ENCODE results near the gene CYP4A11.
"Not testable (repeated sequence)": the region's sequence is repeated elsewhere in the genome, so short reads cannot be mapped to it uniquely, and the experiment has no call there.

Gene CYP4A11, protein sequence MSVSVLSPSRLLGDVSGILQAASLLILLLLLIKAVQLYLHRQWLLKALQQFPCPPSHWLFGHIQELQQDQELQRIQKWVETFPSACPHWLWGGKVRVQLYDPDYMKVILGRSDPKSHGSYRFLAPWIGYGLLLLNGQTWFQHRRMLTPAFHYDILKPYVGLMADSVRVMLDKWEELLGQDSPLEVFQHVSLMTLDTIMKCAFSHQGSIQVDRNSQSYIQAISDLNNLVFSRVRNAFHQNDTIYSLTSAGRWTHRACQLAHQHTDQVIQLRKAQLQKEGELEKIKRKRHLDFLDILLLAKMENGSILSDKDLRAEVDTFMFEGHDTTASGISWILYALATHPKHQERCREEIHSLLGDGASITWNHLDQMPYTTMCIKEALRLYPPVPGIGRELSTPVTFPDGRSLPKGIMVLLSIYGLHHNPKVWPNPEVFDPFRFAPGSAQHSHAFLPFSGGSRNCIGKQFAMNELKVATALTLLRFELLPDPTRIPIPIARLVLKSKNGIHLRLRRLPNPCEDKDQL

DNA sequence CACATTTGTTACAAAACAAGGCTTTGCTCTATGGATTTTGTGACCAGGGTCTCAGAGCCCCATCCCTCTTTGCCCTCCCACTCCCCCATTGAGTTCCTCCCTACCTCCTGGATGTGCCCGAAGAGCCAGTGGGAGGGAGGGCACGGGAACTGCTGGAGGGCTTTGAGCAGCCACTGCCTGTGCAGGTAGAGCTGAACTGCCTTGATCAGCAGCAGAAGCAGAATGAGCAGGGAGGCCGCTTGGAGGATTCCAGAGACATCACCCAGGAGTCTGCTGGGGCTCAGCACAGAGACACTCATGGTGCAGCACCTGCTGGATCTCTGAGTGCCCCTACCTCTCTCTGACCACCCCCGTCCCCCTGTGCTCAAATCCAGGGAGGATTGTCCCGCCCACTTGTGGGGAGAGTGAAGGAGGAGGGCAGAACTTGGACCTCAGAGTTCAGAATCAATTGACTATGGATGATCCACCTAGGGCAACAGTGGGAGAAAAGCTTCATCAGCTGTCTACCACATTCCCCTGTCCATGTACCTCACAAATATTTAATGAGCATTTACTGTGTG lies at the start of gene CYP4A11:
TSS of gene CYP4A11 (minus strand) at position 342 of the 560 bp plus-strand sequence. CDS start at position 299, 43 bp downstream.
- no peak for DNase-seq

DNA sequence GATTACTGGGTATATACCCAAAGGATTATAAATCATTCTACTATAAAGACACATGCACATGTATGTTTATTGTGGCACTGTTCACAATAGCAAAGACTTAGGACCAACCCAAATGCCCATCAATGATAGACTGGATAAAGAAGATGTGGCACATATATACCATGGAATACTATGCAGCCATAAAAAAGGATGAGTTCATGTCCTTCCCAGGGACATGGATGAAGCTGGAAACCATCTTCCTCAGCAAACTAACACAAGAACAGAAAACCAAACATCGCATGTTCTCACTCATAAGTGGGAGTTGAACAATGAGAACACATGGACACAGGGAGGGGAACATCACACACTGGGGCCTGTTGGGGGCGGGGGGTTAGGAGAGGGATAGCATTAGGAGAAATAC lies 49.3 kb upstream of the CYP4A11 start:
- not testable (repeated sequence) for DNase-seq

DNA sequence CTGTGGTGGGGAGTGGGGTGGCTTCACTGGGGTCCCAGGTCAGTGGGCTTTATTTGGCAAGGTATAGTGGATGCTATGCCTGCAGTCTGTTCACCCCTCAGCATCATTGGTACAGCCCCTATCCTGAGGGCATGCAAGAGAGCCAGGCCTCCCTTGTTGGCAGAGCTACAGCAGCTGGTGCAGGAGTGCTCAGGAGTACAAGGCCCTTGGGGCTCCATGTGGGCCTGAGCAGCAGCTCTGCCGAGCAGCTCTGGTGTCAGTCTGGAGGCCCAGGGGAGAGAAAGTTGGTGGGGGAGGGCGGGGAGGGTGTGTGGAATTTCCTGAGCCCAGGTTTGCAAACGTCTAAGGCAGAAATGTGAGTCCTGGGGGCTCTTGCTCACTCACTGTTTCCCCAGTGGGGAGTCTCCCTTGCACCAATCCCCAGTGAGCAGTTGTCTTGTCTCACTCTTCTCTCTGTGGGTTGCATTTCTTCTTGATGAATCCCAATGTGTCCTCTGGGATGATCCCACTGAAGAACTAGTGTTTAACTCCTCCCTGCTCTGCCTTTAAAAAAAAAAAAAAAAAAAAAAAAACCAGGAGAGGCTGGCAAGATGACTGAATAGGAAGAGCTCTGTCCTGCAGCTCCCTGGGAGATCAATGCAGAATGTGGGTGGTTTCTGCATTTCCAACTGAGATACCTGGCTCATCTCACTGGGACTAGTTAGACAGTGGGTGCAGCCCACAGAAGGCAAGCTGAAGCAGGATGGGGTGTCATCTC lies 42.7 kb upstream of the CYP4A11 start:
- DNase-seq: peak; percentile 1

DNA sequence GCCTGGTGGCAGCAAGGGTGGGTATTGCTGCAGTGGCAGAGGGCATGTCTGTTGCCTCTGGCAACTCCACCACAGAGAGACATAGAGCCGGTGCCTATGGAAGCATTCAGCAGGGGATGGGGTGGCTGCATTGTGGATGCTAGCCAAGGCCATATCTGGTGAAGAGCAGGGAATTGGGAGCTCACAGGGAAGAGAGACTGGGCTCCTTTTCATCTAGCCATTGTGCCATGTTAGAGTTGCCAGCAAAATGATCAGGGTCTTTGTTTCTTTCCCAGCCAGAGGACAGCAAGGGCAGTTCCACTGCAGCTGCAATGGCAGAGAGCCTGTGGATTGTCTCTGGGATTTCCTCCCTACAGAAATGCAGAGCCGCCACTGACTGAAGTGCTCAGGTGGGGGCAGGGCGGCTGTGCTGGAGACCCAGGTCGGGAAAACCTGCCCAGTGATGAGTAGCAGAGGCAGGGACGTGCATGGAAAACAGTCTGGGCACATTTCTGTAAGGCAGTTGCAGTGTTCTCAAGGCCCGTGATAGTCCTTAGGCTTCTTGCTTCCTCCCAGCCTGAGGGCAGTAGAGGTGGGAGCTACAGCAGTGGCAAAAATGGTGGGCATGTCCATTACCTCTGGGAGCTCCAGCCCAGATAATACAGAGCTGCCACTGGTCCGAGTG lies 42.0 kb upstream of the CYP4A11 start:
- no peak for DNase-seq

DNA sequence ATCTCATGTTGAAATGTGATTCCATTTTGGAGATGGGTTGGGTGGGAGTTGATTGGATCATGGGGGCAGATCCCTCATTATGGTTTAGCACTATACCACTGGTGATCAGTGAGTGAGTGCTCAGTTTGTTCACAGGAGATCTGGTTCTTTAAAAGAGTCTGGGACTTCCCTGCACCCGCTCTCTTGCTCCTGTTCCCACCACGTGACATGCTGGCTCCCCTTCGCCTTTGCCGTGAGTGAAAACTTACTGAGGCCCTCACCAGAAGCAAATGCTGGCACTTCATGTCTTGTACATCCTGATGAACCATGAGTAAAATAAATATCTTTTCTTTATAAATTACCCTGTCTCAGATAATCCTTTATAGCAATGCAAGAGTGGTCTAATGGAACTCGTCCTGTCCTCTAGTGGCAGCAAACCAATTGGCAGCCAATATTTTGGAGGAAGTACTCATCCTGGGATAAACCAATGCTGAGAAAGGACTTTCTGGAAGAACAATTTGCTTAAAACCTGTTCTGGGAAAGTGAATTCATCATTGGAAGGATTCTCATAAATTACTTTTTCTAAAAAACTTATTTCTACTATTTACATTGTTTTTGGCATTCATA lies 27.8 kb upstream of the CYP4A11 start:
- DNase-seq: no peak

DNA sequence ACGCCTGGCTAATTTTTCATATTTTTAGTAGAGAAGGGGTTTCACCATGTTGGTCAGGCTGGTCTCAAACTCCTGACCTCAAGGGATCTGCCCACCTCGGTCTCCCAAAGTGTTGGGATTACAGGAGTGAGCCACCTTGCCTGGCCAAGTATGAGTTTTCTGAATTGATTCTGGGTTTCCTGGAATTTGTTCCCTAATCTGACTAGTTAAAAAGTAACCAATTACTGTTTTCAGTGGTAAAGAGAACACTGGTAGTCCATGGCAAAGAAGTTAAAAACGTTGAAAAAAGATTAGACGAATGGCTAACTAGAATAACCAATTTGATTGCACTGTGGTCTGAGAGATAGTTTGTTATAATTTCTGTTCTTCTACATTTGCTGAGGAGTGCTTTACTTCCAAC lies 21.0 kb upstream of the CYP4A11 start:
- not testable (repeated sequence) for DNase-seq

DNA sequence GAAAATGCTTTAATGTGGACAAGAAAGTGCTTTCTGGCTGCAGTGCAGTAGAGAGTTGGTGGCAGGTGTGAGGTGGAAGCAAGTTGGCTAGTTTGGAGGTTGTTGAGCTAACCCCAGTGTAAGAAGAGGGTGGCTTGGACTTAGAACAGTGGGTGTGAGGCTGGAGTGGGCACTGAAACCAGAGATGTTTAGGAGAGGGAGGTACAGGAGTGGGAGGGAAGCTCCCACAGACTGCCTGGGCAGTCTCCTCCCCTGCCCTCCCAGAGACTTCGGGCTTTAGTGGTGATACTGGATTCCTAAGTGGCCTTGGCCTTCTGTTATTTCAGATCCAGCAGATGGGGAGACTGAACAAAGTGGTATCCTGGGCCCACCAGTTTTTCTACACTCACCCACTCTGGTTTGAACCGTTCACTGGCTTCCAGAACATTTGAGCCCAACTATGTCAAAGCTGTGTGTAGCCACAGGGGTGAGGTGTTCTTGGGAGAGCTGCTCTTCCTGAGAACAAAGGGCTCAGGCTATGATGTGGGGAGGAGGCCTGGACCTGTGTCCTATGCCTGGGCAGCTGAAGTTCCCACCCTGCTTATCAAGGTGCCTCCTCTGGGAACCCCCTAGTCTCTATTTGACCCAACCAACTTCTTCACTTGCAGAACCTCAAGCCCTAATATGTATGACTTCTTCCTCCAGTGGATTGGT lies 19.9 kb upstream of the CYP4A11 start:
- DNase-seq: no peak

DNA sequence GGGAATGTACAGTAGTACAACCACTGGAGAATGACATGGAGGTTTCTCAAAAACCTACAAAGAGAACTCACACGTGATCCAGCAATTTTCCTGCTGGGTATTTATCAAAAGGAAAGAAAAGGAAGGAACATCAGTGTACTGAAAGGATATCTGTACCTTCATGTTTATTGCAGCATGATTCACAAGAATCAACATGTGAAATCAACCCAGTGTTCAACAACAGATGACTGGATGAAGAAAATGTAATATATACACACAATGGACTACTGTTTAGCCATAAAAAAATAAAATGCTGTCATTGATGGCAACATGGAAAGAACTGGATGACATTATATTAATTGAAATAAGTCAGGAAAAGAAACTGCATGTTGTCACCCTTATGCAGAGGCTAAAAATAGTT lies 19.0 kb upstream of the CYP4A11 start:
- DNase-seq: no peak

DNA sequence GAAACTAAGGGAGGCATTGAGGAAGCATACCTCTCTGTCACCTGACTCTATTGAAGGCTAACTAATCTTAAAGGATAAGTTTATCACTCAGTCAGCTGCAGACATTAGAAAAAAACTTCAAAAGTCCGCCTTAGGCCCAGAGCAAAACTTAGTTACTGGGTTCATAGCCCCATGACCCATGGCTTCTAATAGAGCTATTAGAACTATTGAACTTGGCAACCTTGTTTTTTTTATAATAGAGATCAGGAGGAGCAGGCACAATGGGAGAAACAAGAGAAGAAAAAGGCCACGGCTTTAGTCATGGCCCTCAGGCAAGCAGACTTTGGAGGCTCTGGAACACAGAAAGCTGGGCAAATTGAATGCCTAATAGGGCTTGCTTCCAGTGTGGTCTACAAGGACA lies 13.8 kb upstream of the CYP4A11 start:
- not testable (repeated sequence) for DNase-seq

DNA sequence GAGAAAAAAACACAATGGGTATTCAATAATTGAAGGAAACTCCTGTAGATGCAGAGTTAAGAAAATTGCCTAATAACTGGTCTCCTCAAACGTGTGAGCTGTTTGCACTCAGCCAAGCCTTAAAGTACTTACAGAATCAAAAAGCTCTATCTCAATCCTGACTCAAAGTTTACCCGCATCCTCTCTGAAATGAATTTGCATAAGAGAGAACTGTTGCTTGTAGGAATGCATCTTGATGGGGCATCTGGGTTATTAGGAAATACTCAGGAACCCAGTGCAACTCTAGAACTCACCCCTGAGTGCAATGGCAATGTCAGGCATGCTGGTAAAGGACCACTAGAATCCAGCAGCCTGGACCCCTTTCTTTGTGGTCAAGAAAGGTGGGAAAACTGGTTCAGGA lies 12.6 kb upstream of the CYP4A11 start:
- not testable (repeated sequence) for DNase-seq

DNA sequence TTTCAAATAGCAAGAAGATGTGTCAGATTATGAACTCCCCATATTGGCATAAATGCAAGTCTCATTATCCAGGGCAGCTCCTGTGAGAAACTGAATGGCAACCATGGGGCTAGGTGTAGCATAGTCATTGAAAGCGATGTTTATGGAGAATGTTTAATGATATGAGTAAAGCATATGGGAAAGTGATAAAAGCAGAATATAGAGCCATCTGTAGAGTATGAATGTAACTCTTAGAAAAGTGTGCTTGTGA lies 8.1 kb upstream of the CYP4A11 start:
- DNase-seq: not testable (repeated sequence)

DNA sequence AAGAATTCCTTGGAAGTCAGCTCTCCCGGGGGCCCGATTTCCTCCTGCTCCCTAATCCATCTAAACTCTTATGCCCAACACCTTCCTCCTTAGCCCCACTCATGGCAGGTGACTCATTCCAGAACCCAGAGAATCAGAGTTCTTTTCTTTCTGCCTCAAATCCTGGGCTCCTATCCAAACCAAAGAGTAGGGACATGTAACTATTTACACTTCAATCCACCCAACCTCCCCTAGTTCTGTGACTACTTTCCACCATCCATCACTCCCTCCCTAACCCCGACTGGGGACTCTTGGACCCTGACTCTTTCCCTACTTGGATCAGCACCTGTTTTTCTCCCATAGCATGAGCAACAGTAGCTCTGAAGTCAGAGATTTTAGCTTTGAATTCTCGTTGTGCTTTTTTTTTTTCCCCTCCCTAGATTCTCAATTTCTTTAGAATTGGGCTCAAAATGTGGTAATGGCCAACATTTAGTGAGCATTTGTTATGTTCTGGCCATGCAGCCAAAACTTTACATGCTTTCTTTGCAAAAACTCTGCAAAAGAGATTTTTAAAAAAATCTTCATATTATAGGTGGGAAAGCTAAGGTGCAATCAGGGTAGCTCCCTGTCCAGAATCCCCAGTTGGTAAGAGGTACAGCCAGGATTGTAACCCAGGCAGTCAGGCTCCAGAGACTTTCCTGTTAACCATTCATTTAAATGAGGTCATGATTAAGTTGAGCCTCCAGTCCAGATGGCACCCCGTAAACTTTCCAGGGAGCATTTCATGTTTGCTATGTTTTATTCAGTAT lies 7.5 kb upstream of the CYP4A11 start:
- DNase-seq: no peak

DNA sequence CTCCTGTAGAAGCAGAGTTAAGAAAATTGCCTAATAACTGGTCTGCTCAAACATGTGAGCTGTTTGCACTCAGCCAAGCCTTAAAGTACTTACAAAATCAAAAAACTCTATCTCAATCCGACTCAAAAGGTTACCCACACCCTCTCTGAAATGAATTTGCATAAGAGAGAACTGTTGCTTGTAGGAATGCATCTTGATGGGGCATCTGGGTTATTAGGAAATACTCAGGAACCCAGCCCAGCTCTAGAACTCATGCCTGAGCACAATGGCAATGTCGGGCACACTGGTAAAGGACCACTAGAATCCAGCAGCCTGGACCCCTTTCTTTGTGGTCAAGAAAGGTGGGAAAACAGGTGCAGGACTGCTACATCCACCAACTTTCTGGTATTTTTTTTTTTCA lies 6.4 kb upstream of the CYP4A11 start:
- DNase-seq: not testable (repeated sequence)

DNA sequence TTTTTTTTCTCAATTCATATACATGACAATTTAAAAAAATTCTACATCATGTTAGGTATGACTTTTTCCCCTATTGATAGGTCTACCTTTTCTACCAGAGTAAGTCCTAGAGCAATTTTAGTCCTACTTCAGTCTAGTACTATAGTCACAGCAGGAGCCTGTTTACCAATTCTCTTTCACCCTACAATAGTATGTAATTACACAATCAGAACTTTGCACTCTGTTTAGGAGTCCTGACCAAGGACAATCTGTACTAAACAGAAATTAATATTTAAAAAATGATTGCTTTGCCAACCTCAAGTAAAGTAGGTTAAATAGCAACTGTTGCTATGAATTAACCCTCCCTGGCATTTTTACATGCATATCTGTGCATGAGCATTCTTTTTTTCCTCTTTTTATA lies 810 bp upstream of the CYP4A11 start:
- DNase-seq: no peak

DNA sequence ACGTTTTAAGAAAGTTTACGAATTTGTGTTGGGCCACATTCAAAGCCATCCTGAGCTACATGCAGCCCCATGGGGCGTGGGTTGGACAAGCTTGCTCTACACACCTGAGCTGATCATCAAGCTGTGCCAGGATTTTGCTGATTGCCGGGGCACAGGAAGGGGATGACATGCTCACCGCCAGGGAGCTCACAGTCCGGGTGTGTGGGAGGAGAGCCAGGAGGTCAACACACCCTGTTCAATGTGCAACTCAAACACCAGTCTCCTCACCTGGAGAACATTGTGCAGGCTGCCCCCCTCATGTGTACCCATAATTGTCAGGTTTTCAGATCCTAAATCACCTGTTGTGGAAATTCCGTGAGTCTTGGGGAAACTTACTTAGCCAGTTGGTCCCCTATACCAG lies 969 bp downstream of the CYP4A11 start:
- no peak for DNase-seq

DNA sequence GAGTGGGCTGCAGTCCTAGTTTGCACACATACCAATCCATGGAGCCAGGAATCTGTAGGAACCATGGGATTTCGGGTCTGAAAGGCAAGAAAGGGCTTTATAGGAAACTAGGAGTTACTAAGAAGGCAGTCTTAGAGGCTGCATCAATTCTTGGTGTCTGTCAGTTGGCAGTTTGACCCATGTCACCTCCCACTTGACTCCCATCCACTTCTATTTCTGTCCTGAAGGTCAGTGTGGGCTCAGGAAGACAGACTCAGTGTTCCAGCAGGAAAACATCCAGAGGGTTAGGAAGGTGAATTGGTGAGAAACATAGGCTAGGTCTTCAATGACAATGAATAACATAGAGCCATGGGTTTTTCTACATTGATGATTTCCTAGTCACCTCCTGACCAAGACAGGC lies 4.0 kb downstream of the CYP4A11 start:
- DNase-seq: no peak

DNA sequence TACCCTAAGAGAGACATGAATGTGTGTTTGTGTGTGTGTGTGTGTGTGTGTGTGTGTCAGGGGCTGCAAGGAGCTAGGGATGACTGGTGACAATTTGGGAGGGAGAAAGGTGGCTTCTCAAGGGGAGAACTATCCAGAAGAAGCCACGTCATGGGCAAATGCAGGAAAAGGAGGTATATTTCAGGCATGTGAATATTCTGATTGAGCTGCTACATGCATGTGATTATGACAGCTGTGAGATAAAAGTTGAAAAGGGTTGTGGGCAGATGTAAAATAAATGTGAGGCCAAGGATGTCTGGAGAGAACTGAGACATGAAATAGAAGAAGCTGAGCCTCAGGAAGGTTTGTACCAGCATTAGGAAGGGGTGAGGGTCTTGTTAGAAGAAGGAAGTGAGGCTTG lies 4.5 kb downstream of the CYP4A11 start:
- no peak for DNase-seq

DNA sequence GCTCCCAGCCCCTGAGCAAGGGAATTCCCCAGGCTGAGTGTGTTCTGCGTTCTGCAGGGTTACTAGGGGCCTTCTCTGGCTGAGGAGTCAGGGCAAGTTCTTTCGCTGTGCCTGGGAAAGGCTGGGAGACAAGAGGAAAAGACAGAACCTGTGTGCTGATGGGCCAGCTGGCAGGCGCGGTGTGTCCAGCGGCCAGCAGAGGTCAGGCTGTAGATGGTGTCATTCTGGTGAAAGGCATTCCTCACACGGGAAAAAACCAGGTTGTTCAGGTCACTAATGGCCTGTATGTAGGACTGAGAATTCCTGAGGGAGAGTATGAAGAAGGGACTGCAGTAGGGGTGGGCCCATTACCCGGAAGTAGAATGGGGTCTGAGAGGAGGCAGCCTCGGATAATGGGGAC lies 6.4 kb downstream of the CYP4A11 start:
- not testable (repeated sequence) for DNase-seq

DNA sequence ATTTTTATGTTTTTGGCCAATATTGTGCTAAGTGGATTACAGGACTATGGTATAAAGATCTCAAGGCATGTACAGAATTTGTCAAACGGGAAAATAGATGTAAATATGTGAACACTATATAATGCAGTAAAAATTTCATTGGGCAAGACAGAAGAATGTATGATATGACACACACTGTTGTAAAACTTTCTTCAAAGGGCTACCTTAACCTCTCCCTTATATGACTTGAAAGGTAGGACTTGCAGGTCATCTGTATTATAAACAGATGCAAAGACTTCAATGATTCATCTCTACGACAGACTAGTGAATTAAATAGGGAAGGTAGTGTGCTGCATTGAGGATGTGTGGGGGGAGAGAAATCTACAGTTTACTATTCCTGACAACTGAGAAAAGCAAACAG lies 9.3 kb downstream of the CYP4A11 start:
- DNase-seq: not testable (repeated sequence)

DNA sequence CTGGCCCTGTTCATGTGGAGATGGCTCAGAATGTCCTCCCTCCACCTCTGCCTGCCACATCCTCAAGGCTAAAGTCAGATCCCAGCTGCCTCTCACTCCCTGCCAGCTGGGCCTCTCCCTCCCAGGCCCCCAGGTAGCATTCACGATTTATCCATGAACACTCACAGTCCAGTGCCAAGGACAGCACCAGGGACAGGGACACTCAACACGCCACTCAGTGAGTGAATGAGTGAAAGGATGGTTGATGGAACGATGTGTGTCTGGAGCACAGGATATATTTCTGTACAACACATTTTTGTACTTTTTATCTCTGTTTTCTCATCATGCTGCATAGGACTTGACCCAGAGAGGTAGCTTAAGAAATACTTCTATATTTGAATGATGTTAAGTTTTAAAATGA lies 10.1 kb downstream of the CYP4A11 start:
- DNase-seq: no peak

DNA sequence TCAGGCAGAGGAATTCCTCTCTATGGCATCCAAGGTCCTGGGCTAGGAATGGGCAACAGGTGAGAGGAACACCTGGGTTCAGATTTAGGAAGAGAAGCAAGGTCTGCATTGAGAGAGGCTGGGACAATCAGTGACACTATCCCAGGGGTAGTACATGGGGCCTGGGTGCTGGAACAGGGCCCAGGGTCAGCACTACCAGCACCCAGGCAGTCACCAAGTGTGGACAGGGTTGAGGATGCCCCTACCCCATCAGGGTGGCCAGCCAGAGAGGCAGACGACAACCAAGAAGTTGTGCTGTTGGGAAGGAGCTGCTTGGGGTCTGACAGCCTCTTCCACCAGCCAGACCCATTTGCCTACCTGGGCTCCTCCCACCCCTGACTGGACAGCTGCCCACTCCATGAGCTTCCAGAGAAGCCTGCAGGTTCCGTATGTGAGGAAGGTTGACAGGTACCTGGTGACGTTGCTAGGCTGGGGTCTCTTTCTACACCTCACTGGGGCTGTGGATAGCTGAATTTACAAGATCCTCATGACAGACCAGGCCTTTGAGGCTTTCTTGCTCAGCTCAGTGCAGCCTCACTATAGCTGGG lies 13.9 kb downstream of the CYP4A11 start:
- no peak for DNase-seq

All from fibroblast of upper back skin (primary cell).